GM10266 (cell line): ENCODE data around the gene SLC38A9.

ENCODE experiments used
- DNase-seq: peaks from one replicate; pipeline ENCODE4 v3.0.0; 2012; ENCODE audit errors: extremely low spot score
- TF ChIP-seq, protein P1 (sequence below): IDR thresholded peaks from 2 replicates; pipeline ENCODE4 v1.5.1; 2012; ENCODE audit warnings: mild to moderate bottlenecking, low read depth; ENCODE audit not compliant: control insufficient read depth, insufficient read depth; ENCODE audit errors: missing control alignments

Gene SLC38A9

DNA sequence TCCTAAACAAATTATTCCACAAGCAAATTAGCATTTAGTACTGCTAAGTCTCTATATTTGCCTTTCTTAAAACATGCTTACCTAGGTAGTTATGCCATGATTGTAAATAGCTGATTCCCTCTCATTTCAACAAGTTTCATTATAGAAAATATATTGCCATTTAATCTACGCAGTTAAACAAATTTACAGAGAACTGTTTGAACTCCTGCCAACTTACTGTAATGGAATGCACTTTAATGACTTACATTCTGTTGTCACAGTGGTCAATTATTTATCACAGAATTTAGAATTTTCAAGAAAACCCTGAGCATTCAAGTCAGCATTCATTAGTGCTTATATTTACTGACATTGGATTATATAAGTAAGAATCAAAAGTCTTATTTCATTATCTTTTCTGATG lies 19.6 kb downstream of the SLC38A9 start:
- no peak for DNase-seq
- TF ChIP-seq, protein P1, sequence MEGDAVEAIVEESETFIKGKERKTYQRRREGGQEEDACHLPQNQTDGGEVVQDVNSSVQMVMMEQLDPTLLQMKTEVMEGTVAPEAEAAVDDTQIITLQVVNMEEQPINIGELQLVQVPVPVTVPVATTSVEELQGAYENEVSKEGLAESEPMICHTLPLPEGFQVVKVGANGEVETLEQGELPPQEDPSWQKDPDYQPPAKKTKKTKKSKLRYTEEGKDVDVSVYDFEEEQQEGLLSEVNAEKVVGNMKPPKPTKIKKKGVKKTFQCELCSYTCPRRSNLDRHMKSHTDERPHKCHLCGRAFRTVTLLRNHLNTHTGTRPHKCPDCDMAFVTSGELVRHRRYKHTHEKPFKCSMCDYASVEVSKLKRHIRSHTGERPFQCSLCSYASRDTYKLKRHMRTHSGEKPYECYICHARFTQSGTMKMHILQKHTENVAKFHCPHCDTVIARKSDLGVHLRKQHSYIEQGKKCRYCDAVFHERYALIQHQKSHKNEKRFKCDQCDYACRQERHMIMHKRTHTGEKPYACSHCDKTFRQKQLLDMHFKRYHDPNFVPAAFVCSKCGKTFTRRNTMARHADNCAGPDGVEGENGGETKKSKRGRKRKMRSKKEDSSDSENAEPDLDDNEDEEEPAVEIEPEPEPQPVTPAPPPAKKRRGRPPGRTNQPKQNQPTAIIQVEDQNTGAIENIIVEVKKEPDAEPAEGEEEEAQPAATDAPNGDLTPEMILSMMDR = no peak

DNA sequence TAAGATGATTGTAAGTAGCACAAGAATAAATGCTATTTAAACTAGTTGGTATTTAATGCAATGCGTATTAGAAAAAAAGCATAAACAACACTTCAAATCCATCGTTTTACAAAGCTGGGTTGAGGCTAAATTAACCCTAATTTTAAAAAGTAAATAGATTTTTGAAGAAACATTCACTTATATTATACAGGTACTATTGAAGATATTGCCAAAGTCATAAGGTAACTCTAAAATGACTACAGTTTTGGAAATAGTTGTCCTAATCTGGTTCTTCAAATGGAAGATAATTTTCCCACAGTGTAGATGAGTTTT lies 20.1 kb downstream of the SLC38A9 start:
- TF ChIP-seq, protein P1 = no peak
- no peak for DNase-seq

DNA sequence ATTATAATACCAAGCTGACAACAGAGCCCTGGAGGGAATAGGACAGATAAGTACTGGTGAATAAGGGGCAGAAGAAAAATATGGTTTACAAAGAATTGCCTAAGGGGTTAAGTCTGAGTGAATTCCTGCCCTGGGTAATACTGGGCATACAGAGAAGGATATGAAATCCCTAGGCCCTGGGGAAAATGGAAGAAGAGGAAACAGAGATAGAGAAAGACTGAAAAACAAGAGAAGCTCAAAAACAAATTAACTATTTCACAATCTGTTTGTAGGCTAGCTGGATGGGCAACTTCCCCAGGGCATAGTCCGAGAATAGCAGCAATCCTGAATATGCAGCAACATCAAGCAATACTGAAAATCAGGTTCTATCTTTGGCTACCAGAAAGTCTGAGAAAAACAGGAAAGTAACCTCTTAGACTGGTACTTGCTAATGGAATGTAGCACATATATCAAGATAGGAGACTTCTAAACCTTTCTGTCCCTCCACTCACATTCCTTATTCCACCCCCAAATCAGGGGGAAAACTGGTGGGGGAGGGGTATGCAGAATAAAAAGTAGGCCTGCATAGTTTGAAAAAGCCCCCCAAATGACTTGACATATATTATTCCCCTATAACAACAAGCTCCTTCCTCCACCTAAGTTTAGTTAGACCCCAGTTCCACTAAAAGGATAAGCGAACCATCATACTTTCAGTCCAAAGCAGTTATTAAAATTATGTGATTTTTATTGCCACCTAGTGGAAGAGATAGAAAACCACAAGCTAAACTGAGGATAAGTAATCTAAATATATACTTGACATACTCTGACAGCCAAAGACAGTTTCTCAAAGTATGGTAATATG lies 20.6 kb downstream of the SLC38A9 start:
- TF ChIP-seq, protein P1 = peak; percentile 46
- DNase-seq = peak; percentile 48

DNA sequence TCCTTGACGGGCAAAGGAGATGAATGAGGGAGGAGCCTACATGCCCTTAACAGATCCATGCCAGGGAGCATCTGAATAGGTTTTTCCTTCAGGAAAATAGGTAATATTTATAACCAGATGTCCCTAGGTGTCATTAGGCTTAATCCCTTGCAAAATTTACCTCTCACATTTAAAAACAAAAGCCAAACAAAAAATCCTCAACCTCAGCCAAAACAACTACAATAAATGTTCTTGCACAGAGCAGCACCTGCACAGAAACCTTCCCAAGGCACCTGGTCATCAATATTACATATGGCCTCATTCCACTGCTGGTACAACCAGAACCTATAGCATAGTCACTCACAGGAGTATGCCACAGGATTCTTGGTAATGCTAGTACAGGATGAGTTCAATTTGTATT lies 30.1 kb downstream of the SLC38A9 start:
- no peak for DNase-seq
- TF ChIP-seq, protein P1 = no peak

DNA sequence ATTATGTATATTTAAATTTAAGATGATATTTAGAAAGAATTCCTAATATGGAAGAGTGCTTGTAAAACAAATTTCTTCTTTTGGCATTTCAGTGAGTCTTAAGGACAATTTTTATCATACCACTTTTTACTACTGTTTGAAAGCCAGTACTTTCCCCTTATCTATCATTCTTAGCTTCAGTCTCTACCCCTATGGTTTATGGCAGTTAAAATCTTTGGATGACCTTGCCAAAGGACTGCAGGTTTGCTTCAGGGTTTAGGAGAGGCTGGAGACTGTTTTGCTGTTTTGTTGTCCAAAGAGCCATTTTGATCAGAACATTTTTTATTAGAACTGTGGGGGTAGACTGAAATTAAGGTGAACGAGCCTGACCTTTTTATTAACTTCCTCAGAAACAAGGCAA lies 30.8 kb downstream of the SLC38A9 start:
- no peak for DNase-seq
- TF ChIP-seq, protein P1 = no peak

DNA sequence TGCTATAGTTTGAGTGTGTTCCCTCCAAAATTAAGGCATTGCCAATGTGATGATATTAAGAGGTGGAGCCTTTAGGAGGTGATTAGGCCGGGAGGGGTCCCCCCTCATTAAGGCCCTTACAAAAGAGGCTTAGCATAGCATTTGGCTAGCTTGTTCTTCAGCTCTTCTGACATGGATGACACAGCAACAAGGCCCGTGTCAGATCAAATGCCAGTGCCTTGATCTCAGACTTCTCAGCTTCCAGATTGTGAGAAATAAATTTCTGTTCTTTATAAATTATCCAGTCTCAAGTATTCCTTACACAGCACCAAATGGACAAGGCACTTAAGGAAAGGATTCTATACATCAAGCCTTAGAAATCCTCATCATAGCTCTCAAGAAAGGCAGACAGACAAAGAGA lies 31.8 kb downstream of the SLC38A9 start:
- DNase-seq = no peak
- TF ChIP-seq, protein P1 = no peak

DNA sequence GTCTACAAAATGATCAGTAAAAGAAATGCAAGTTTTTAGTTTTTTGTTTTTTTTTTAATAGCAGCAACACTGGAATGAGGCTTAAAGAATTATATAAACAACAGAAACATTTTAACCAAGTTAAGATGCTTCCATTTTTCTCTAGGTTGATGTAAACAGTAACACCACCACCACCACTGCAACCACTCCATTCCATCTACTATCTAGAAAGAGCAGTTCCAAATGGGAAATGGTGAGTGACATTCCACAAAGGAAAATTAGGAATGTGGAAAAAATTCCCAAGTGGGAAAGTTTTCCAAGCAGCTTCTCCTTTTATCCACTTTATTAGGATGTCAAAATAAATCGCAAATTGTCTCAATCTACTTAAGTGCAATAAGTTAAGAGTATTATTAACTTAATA lies 32.6 kb downstream of the SLC38A9 start:
- TF ChIP-seq, protein P1 = no peak
- no peak for DNase-seq
